Stimulated activated CD4-positive, alpha-beta T cell treated with anti-CD3 and anti-CD28 coated beads, Interleukin-4, amount 100 ng/mL, for 48 hours (primary cell): ENCODE measurements around the gene XKRX.

ENCODE experiments used
- DNase-seq, 2 donors: peaks; one replicate each; pipeline ENCODE4 v3.0.0-alpha.2; 2020; ENCODE audit warnings: low read depth in 2 of 2

The XKRX gene

DNA sequence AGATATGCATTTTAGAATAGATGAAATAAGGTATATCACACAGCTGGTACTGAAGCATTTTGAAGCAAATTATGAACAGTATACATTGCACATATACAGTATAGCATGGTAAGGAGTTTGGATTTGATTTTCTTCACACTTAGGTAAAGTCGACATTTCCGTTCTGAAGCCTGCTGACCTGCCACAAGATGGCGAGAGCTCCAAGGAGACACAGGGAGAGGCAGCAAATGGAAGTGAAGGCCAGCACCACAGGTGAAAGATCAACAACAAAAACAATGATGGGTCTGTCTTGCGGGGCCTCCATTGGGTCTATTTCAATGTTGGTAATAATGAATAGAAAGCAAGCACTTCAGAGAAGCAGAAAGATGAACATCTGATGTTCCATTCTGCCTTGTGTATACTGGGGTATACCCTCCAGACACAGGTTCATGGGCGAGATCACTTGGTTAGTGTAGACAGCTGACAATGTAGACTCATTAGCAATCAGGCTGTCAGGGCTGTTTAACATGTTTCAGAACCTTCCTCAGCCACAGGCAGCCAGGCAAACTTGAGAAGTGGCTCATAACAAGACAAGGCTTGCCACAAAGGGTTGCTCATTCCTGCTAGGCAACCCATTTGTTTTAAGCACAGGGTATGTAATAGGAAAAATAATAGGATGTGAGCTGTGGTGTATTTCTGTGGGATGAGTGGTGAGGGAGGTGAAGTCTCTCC, 33.2 kb downstream of the XKRX start:
- DNase-seq: no peak

DNA sequence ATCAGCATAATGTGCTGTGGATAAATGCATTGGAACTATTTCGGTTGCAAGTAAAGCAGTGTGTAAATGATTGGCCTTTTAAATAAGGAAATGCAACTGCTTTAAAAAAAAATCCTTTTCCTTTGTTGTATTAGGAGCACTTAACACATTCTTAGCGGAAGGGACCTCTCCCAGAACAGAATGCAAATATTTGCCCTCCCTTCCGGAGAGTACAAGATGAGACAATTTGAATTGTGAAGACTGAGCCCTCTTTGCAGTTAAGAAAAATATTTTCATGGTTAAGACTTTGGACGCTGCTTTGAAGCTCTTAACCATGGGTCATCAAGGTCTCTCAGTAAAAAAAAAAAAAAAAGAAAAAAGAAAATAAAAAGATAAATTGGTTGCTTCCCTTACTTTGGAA, 45.1 kb downstream of the XKRX start:
- DNase-seq: no peak

DNA sequence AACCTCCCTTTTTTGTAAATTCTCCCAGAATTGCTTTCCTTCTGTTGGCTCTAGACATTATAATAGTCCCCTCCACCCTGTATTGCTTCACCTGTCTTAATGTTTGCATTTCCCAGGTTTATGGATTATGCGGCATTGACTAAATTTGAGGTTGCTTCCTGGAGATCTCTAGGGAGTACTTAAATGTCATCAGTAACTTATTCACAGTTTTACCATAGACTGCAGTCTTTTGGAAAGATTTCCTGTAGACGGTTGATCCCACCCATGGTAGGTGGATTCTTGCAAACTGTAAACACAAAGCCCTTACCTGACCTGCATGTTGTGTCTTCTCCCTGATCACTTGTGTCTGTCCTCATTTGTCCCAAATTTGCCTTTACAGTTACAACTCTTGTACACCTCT, 48.3 kb downstream of the XKRX start:
- no peak for DNase-seq

DNA sequence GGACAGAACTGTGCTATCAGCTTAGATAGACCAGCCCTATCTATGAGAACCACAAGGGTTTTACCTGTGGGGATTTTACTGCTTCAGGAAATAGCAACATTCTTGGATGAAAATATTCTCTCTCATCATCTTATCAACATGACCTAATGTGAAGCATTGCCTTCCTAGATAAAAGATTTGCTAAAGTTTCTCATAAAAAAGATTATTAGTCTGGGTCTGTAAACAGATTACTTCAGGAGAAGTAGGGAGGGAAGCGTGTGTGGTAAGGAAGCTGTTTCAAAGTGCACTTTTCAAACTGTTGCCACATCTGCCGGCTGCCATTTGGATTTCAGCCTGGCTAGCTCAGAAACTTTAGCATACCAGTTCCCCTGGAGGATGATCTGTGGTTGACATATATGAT, 54.4 kb downstream of the XKRX start, which contains the start of gene NOX1:
NOX1 (minus strand) TSS at position 35 of the 400 bp plus-strand sequence. CDS start 220 bp downstream, outside the sequence.
- DNase-seq: no peak

DNA sequence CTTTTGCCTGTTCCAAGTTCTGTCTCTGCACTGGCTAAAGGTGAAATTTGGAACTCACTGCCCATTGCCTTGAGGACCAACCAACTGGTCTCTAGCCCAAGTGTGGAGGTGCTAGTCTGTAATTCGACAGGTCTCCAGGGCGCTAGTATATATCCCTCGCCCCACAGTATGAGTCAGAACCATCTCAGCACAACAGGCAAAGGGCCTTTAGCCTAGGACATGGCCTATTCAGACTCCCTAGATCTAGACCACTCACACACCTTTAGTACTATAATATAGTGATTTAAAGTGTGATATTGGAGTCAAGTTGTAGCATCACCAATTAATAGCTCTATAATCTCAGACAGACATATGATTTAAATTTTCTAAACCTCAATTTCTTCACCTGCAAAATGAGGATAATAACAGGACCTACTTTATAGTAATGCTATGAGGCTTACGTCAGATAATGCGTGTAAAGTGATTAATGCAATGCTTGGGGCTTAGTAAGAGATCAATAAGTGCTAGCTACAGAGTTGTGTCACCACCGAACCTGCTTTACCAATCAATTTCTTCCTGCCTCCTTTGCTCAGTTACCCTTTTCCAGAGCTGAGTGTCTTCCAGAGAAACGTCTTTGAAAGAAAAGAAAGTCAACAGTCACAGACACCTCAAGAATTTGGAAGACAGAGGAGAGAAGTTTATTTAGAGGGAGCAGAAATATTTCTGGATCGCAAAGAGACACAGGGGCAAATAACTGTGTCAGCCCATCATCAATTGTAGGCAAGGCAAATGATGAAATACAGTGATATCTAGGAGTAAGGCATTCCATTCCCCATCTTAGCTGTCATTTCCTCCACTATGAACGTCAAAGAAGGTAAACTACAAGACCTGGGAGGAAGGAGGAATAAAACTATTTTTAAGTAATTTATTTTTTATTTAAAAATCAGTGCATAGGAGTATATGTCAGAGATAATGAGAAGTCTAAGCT, 56.8 kb downstream of the XKRX start:
- DNase-seq: no peak

DNA sequence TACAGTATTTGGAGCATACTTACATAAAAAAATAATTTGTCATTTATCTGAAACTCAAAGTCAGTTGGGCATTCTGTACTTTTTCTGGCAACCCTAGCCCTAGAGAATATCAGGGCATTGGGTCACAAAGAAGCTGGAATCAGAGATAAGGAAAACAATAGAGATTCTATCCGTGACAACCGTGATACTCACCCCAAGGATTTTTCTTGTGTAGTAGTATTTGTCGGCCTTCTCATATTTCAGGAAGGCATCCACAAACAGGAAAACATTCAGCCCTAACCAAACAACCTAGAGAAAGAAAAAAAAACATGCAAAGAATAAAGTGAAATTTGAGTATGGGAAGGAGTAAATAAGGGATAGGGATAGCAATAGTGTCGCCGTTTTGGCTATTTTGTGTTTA, 58.2 kb downstream of the XKRX start:
- no peak for DNase-seq

DNA sequence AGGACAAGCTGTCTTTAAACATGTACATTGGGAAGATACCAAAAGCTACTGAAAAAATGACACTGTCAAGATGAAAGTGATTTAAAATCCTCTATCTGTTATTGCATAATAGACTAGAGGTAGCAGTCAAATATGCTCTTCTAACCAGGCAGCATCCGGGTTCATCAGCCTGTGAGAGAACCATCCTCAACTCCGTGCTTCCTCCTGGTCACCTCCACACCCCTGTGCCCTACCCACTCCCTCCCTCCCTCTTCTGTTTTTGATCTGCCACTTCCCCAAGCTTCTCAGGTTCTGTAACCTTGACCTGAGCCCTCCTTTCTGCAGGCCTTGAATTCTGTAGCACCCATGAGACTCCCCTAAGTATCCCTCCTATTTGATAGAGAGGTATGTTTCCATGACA, 60.4 kb downstream of the XKRX start:
- no peak for DNase-seq

DNA sequence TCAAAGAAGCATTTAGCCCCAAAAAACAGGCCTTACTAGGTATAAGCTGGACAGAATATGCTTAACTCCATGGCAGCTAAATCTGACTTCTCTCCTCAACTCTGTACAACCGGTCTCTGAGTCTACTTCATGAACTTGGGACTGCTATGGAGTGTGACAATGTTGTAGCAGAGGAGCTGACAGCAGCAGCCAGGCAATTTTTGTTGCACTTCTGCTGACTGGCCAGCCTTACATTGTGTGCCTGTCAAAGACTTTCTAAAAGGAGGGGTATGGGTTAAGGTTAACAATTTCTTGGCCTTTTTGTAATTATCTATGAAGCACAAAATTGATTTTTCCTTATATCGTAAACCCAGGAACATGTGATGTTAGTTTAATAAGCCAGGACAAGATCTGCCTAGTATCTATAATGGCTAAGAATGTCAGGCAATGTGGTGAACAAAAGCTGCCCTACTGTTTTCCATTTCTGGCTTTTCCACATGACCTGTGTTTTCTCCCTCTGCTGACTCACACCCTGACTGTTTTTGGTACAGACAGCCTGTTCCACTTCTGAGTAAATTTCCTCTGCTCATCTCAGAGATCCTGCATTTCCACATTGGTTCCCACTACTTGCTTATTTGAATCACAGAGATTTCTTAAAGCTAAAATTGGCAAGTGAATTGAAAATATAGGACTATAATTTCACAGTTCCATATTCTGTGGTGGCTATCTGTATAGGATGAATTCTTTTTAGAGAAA, 63.9 kb downstream of the XKRX start:
- DNase-seq: no peak
